ENCODE results near the gene LARP6.
A peak's percentile ranks its signal among the peaks of the same experiment; 100 is the strongest.
"Not testable (repeated sequence)": the region's sequence is repeated elsewhere in the genome, so short reads cannot be mapped to it uniquely, and the experiment has no call there.

Gene LARP6

DNA sequence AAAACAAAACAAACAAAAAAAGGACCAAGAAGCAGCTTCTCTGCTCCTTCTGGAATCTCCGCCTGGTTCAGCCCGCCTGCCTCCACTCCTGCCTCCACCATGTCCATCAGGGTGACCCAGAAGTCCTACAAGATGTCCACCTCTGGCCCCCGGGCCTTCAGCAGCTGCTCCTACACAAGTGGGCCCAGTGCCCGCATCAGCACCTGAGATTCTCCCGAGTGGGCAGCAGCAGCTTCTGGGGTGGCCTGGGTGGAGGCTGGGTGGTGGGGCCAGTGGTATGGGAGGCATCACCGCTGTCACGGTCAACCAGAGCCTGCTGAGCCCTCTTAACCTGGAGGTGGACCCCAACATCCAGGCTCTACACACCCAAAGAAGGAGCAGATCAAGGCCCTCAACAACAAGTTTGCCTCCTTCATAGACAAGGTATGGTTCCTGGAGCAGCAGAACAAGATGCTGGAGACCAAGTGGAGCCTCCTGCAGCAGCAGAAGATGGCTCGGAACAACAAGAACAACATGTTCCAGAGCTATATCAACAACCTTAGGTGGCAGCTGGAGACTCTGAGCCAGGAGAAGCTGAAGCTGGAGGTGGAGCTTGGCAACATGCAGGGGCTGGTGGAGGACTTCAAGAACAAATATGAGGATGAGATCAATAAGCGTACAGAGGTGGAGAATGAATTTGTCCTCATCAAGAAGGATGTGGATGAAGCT lies 4.8 kb upstream of the LARP6 start:
- not testable (repeated sequence) for DNase-seq

DNA sequence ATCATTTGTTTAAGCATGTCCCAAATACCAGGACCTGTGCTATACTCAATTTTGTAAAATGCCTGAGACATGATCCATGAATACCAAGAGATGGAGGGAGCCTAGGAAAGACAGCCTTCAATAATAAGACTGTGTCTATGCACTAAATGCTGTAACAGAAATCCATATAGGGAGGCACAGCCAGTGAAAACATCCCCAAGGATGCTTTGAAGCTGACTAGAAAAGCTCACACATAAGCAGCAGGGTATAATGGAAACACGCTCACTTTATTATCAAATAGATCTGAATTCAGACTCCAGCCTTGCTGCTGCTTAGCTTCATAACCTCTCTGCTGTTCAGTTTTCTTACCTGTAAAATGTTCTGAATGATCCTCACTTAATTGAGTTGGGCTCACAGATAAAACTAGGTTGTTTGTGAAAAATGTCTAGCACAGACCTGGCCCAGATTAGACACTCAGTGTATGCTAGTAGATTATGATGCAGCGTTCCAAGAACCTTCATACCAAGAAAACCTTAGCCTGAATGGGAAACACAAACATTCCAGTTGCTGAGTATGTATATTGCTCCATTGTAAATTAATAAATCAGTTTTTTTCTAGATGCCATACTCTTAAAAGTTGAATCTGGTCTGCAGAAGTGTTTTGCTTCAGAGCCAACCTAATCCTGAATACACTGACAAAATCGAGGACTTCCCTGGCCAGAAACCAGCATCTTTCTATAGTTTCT lies 3.8 kb upstream of the LARP6 start:
- DNase-seq, result no peak

- DNase-seq, result no peak
Observed at GRCh38 chr15:70856884-70857561, 3.1 kb upstream of the LARP6 start.

DNA sequence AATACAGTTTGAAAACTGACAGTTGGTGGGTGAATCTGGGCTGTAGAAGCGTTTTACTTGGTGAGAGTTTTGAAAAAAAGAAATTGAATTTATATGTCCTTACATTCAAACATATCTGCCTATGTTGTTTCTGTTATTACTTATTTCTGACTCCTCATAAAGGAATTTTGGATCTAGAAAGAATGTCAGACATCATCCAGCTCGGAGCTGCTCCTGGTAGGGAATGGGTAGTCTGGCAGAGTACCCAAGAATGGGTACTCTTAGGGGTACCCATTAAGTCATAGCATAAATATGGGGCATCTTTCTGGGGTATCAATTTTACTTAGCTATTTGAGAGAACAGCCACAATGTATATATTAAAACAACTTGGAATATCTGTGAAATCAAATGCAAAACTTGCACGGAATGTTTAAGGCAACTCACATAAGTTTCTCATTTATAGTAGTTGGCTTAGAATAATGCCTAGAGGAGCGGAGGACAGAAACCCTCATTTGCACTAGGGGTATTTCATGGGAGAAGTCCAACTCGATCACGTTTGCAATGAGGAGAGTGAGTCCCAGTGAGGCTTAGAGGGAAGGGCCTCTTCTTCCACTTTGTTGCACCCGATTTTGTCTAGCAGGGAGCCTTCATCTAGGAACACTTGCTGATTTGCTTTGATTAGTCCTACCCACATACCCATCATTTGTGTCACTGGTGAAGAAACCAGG lies 2.4 kb upstream of the LARP6 start:
- no peak for DNase-seq

DNA sequence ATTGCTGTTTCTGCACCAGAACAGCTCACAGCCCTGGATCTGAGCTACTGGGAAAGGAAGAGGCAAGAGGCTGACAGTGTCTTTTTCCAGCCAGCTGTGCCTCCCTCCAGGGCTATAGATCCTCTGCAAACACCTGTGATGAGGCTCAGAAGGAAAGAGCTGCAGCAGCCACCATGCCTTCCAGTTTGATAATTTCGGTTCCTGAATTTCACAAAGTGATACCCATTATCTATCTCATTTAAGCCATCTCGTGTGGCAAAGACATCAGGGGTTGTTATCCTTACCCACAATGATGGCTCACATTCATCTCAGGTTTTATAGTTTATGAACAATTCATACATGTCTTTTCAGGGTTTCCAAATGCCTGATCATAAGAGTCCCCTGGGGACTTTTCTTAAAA lies 1.8 kb upstream of the LARP6 start:
- DNase-seq, result peak; percentile 4

- no peak for DNase-seq
Observed at GRCh38 chr15:70854666-70854976, 664 bp upstream of the LARP6 start.

DNA sequence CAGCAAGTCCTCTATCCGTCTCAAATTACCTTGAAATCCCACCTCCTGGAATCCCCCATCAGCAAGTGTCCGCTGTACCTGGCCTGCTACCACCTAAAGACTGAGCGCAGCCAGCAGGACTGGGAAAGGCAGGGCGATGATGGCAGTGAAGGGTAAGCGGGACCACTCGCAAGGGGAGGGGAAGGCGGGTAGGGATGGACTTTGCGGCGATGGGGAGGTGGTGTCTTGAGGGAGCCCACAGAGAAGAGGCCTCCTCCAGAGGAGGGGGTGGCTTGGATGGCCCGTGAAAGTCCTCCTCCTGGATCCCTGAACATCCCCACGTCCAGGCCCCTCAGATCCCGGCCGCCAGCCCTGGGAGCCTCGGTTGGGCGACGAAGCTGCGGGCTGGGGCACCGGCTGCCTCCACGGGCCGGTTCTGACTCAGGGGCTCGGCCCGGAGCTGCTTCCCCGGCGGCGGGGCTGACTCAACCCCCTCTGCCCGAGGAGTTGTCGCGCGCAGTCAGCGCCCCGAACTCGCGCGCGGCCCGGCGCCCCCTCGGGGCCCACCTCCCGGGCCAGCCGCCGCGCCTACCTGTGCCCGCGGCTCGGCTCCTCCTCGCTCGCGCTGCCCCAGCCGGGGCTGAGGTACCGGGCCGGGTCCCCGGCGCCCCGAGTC lies 512 bp downstream of the LARP6 start:
- peak; percentile 29 for DNase-seq

DNA sequence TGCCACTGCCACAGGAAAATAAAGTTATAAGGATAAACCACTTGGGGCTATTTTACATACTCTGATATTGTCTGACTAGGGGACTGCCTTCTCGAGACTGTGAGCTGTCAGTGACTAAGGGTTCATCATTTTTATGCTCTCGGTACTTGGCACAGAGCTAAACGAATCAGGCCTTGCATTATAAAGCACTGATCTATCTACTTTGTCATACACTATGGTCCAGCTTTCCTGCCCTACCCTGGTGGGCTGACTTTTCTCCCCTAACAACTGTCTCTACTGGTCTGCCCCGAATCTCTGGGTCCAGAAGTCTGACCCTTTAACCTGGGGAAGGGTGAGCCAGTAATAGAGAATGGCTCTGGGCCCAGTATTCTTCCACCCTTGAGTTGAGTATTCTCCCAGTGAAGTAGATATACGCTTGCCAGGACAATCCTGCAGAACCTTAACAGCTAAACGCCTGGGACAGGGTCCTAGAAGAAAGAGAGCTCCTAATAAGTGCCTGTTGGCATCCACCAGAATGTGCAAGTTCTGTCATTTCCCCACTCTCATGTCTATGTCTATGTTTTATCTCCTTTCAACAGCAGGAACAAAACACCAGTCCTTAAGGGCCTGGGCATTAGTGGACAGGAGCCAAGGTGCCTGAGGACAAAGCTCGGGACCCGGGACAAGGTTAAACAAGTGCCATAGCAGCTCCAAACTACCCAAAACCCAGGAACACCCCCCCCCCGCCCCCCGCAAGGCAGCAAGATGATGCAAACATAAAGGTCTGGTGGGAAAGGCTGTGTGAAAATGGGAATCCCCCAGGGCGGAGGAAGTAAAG lies 1.2 kb downstream of the LARP6 start:
- DNase-seq, result no peak

- DNase-seq, result no peak
Observed at GRCh38 chr15:70851889-70852288, 2.1 kb downstream of the LARP6 start.

DNA sequence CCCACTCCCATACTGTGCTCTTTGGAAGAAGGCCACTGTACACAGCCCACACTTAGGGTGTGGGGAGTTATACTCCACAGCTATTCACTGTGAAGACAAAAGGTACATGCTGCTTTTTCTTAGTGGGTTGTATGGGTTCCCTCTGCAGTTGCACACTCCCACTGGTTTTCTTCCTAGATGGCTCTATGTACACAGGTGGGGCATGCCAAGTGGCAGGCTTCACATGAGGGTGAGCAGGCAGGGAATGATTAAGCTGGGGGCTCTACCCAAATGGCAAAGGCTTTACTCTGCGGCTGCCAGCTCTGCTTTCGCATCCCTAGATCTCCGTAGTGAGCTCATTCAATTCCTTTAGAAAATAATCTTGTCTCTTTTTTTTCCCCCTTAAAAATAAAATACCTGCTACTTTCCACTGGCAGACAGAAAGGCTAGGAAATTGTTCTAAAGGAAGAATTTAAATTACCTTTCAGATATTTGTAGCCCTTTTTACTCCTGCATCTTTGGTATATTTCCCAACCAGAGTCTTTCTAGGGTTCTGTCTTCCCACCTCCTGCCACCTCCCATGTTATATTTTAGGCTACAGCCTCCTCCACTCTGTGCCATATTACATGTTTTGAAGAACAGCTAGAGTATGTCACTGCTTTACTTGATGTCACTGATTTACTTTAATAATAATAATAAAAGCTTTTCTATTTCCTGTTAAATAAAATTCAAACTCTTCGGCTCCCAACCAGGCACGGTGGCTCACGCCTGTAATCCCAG lies 8.2 kb downstream of the LARP6 start:
- no peak for DNase-seq

GRCh38 chr15:70837476-70837875 lies 16.5 kb downstream of the LARP6 start:
- no peak for DNase-seq

DNA sequence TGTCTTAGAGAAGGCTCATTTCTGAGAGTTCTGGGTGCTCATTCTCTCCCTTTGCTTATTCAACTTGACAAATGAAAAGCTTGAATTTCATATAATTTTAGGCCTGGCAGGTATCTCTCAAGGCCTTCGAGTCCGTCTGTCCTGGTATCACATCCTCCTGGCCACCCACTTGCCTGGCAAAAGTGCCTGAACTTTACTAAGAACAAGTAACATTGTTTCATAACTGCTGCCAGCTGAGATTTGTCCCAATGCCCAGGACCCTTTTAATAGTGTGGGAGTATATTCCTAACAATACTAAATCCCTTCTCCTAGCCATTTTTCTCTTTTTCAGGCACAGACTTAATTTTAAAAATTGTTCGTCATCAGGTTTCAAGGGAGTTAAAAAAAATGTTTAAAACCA lies 18.1 kb downstream of the LARP6 start:
- DNase-seq, result no peak

GRCh38 chr15:70835415-70835814 lies 18.5 kb downstream of the LARP6 start:
- no peak for DNase-seq

DNA sequence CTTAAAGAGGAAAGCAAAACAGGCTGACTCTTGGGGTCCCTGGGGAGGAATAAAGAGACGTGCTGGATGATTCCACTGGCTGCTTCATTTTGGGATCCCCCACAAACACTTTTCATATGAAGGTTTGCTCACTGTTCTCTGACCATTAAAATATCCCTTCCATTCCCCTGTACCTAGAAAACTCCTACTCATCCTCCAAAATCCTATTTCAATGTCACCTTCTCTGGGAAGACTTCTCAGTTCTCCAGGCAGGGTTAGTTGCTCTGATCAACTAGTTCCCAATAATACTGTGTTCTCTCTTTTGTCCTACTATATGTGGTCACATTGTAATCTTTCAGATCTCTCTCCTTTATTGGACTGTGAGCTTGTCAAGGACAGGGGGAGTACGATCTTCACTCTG lies 19.0 kb downstream of the LARP6 start:
- no peak for DNase-seq

- no peak for DNase-seq
Observed at GRCh38 chr15:70833861-70834765, 19.8 kb downstream of the LARP6 start.

GRCh38 chr15:70833422-70833821 lies 20.5 kb downstream of the LARP6 start:
- DNase-seq, result no peak

DNA sequence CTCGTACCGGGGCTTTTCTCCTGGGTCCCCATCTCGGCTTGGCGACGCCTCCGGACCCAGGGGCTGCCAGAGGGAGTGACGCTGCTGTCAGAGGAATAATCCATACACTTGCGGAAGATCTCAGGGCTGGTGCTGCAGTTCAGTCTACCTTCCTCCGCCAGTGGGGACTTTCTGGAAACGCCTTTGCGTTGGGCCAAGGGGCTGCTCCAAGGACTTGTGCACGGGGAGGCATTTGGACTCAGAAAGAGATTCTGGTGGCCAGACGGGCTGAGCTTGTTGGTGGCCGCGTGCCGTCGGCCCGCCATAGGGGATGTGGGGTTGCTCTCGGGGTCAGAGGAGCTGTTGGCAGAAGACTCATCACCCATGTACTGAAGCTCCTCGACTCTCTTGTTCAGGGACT lies 21.8 kb downstream of the LARP6 start:
- DNase-seq, result no peak

- DNase-seq, result no peak
Observed at GRCh38 chr15:70831094-70831911, 22.7 kb downstream of the LARP6 start.

- DNase-seq, result no peak
Observed at GRCh38 chr15:70830615-70831014, 23.3 kb downstream of the LARP6 start.

Measured in NCI-H82 (cell line).